GM12801 (cell line): ENCODE measurements around the gene CNTN4.

ENCODE experiments used
- CTCF ChIP-seq: IDR thresholded peaks from one replicate; pipeline ENCODE4 v1.5.1; 2011; ENCODE audit warnings: control low read depth; ENCODE audit not compliant: insufficient read length; ENCODE audit errors: extremely low read depth

Gene CNTN4

GRCh38 chr3:2517500-2518172 is 419.0 kb downstream of the CNTN4 start:
- no peak for TF ChIP-seq CTCF

- TF ChIP-seq CTCF: no peak
Measured at GRCh38 chr3:2523281-2523836, 424.7 kb downstream of the CNTN4 start.

GRCh38 chr3:2525968-2526367 is 427.3 kb downstream of the CNTN4 start:
- TF ChIP-seq CTCF: no peak

- no peak for TF ChIP-seq CTCF
Measured at GRCh38 chr3:2526926-2527325, 428.3 kb downstream of the CNTN4 start.

- no peak for TF ChIP-seq CTCF
Measured at GRCh38 chr3:2535206-2535605, 436.5 kb downstream of the CNTN4 start.

GRCh38 chr3:2536575-2536974 is 437.9 kb downstream of the CNTN4 start:
- no peak for TF ChIP-seq CTCF

- TF ChIP-seq CTCF: no peak
Measured at GRCh38 chr3:2540115-2540514, 441.4 kb downstream of the CNTN4 start.
